Activated CD4-positive, CD25-positive, alpha-beta regulatory T cell (primary cell): ENCODE data around the gene S100A1.
"Not testable (repeated sequence)": the region's sequence is repeated elsewhere in the genome, so short reads cannot be mapped to it uniquely, and the experiment has no call there.

Experiments
- DNase-seq, 4 experiments: peaks; one replicate each; lab custom pipeline; 2025; lab: John Stamatoyannopoulos, UW

Gene S100A1

DNA sequence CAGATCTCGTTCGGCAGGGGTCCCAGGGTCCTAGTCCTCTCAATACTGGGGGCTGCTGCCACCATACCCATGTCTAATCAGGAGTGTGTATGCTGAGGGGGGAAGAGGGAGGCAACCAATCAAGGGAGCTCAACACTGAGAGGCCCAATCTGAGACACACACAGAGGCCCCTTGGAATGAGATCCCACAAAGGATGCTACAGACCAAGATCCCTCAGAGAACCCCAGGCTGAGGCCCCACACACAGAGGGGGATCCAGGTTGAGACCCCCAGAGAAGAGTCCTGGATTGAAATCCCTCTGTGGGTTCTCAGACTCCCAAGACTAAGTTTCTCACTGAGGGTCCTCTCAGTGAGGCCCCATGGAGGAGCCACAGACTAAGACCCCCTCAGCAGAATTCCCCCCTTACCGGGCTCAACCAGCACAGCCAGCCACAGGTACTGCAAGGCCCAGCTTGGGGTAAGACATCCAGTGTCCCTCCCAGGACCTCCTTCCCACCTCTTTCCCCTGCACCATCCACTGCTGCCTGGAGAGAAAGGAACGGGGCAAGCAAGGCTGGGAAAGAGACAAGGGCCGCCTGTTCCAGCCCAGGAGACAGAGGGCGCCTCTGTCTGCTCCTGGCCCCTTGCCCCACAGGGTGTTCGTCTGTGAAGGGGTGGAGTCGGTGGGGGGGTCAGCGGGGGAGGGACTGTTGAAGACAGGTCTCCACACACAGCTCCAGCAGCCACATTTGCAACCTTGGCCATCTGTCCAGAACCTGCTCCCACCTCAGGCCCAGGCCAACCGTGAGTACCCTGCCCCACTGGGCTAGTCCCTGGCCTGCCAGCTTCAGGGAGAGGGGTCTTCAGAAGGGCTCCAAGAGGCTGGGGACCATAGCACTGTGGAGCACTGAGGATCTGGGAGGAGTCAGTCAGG lies at the start of gene S100A1:
TSS of gene S100A1 (plus strand) at position 720 of the 912 bp plus-strand sequence. CDS start 2,088 bp downstream, outside the sequence.
- DNase-seq, result no peak

DNA sequence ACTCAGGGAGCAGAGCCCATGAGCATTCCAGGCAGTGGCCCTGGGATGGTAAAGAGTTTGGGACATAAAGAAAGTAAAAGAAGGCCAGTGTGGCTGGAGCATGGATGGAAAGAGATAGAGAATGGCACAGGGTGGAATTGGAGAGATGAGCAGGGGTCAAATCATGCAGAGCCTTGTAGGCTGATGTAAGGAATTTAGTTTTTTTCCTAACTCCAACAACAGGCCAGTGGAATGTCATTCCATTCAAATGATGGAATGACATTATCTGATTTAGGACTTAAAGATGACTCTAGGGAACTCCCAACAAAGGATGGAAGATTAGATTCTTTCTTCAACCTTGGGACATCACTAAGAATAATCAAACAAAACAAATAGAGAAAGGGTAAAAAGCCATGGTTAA lies 49.7 kb upstream of the S100A1 start:
- no peak for DNase-seq

DNA sequence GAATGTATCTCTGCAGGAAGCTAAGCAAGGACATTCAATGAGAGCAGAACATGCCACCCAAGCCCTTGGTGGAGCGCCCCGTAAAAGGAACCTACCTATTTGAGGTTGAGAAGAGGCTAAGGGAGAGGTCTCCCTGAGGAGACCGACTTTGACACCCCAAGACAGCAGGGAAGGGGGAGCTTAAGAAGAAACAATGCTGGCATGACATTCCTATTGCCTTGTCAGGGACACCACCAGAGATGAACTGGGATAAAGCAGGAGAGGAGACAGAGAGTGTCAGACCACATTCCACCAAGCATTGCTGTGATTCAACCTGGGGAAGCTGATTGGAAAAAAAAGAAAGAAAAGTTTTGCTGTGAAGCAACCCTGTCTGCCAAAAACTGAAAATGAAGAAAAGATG lies 49.3 kb upstream of the S100A1 start:
- no peak for DNase-seq

GRCh38 chr1:153582836-153583235 lies 45.4 kb upstream of the S100A1 start:
- DNase-seq, result not testable (repeated sequence)

- DNase-seq, result not testable (repeated sequence)
Observed at GRCh38 chr1:153583514-153583913, 44.7 kb upstream of the S100A1 start.

DNA sequence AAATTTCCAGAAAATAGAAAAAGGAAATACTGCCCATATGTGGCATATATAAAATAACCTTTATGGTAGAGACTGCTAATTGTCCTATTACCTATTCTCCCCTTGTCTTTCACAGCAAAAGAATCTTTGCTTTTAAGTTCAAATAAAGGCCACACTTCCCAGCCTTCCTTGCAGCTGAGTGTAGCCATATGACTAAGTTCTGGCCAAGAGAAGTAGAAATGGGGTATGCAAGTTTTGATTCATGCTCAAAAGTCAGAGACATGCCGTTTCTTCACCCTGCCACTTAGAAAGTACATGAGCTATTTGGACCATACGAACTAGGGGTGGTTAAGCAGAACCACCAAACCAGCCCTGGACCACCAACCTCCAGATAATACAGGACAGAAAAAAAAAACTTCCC lies 44.3 kb upstream of the S100A1 start:
- DNase-seq, result no peak

- no peak for DNase-seq
Observed at GRCh38 chr1:153585006-153585405, 43.2 kb upstream of the S100A1 start.

DNA sequence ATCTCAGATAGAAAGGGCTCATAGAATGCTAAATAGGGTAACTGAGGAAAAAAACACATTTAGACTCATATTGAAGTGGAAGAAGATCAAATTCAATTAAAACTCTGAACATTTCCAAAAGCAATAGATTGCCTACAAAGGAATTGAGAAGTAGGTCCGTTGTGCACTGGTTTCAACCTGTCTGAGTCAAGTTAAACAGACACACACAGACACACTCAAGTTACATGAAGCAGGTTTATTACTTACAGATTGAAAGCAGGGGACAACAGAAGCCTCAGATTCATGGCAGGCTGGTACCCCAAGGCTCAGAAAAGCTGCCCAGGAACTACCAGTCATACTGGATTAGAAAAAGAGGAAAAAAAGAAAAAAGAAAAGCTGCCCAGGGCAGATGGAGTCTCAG lies 41.9 kb upstream of the S100A1 start:
- no peak for DNase-seq

DNA sequence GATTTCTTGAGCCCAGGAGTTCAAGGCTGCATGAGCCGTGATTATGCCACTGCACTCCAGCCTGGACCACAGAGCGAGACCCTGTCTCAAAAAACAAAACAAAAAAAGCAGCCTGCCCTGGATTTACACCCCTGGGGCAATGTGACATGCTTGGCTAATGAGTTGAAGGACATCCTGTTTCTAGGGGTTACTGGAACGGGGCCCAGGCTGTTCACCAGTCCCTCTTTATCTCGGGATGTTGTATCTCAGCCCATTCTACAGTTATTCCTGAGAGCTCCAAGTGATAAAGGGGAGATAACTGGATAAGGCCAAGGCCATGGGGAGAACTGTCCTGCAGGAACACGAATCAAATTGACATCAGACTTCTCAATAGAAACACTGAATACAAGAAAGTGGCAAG lies 40.9 kb upstream of the S100A1 start:
- no peak for DNase-seq

- not testable (repeated sequence) for DNase-seq
Observed at GRCh38 chr1:153588033-153588432, 40.2 kb upstream of the S100A1 start.

DNA sequence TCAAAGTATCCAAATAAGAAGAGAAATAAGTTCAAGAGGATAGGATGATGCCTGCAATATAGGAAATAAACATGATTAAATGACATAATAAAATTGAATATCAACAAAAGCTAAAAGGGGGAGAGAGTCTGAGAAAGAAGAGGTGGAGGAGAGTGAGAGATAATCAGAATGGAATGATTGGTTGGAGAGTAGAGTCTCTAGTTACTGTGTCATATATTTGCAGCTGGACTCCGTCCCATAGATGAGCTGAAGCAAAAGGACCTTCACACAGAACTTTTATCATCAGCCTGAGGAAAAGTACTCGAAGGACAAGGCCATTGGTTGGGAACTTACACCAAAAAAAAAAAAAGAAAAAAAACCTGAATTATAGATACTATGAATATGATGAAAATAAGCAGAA lies 39.8 kb upstream of the S100A1 start:
- DNase-seq, result no peak

GRCh38 chr1:153592748-153593147 lies 35.5 kb upstream of the S100A1 start:
- DNase-seq, result no peak

- no peak for DNase-seq
Observed at GRCh38 chr1:153597206-153597605, 31.0 kb upstream of the S100A1 start.

GRCh38 chr1:153598309-153599172 lies 29.7 kb upstream of the S100A1 start:
- no peak for DNase-seq

- no peak for DNase-seq
Observed at GRCh38 chr1:153599847-153600246, 28.4 kb upstream of the S100A1 start.

DNA sequence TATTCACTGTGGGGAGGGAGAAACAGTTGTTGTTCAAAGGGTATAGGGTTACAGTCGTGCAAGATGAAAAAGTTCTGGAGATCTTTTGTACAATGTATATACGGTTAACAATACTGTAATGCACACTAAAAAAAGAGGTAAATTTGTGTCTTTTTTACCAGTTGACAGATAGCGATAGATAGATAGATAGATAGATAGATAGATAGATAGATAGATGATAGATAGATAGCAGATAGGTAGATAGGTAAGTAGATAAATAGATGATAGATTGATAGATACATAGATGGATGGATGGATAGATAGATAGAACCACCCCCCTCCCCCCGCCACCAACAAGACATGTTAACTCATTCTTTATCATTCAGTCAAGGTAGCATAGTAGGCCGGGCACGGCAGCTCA lies 25.5 kb upstream of the S100A1 start:
- no peak for DNase-seq

- no peak for DNase-seq
Observed at GRCh38 chr1:153606194-153606593, 22.0 kb upstream of the S100A1 start.

- no peak for DNase-seq
Observed at GRCh38 chr1:153607381-153607780, 20.9 kb upstream of the S100A1 start.

DNA sequence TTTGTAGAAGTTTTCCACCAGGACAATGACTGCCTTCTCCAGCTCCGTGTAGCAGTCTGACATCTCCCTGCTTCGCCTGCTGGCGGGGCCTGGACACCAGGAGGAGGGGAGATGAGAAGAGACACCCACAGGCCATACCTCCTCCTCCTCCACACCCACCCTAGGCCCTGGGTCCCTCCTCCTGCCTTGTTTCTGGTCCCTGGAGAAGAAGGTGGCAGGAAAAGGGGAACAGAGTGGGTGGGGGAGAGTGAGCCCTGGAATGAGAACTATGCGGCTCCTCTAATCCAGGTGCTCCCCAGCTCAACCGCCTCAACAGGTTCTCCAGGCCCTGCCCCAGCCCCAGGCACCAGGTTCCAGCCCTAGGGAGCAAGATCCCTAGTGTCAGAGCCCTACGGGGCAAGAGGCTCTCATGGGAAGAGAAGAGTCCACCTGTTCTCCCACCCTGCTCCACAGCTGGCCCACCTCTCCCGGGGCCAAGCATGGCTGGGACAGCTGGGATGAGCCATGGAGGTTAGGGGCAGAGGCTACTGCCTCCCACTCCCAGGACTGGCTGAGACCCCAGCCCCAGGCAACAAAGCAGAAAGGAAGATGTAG lies 20.0 kb upstream of the S100A1 start:
- DNase-seq, result no peak

GRCh38 chr1:153608742-153609584 lies 19.3 kb upstream of the S100A1 start:
- no peak for DNase-seq

DNA sequence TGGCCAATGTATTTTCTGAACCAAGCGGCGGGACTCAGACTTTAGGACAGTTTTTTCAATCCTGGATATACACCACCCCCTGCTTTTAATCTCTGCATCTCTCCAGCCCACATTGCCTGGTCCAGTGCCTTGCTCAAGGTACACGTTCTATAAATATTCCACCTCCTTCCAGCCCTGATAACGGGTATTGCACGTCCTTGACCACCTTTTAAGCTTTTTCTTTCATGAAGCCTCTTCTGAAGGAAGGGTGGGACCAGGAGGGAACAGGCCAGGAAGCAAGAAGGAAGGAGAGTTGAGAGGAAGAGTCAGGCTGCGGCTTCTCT lies 18.7 kb upstream of the S100A1 start:
- no peak for DNase-seq

DNA sequence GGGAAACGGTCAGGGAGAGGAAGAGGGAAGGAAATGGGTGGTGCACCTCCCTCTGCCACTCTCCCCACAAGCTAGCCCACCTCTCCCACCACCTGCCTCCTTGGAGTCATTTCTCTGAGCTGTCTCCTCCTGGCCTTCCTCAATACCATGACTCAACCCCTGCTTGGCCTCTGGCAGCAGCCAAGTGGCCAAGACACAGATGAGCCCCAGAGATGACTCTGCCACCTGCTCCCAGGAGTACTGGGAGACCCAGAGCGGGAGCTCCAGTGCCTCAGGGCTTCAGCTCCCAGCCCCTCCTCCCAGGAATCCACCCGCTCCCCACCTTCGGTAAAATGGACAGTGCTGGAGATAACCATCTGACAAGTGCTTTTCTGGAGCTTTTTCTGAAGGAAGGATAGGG lies 17.9 kb upstream of the S100A1 start:
- no peak for DNase-seq
